ENCODE results near the gene TRIM45.
"Not testable (repeated sequence)": the region's sequence is repeated elsewhere in the genome, so short reads cannot be mapped to it uniquely, and the experiment has no call there.

Gene TRIM45

DNA sequence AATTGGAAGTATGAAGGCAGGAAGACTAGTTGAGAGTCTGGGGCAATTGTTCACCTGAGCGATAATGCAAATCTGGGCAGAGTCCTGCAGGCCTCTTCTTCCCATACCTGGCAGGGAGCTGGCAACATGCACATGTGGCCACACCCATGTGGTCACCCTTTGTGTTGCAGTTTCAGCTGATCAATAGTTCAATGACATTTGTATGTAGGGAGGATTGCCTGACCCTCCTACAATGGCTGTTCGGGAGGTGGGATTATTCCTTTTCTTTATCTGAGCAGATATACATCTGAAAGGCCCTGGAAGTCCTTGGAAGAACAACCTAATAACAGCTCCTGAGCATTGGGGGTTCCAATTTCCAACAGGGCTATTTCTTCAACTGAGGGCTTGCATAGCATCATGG, 15.2 kb upstream of the TRIM45 start:
- in situ Hi-C loops (cut with MboI; ENCODE audit: low sequenced_read_pairs): no loop called here

DNA sequence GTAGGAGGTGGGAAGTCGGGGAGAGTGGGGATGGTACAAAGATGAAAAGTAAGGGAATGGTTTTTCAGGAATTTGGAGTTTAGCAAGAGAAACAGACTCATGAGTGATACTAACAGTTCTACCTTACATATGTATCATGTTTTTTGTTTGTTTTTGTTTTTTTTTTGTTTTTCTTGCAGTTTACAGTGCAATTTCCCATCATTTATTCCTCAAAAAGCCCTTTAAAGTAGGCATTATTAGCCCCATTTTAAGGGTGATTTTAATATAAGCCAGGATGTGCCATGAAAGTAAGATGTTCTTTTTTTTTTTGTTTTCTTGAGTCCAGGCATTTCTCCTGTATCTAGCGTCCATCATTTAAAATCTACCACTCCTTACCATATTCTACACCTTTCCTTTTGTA, 13.8 kb upstream of the TRIM45 start:
- in situ Hi-C loops (cut with MboI; ENCODE audit: low sequenced_read_pairs): no loop called here

DNA sequence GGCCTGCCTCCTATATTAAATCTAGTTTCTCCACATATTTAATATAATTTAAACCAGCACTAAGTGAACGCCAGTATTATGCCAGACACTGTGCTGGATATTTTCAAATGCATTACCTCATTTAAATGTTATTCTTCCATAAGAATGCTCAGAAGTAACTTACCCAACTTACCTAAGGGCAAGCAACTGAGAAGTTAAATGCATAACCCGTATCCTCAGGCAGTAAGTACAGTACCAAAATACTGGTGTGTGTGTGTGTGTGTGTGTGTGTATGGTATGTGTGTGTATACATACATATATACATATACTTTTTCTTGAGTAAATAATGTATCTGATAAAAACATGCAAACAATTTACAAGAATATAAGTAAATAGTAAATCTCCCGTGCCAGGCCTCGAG, 9.0 kb upstream of the TRIM45 start:
- in situ Hi-C loops (cut with MboI; ENCODE audit: low sequenced_read_pairs): no loop called here

DNA sequence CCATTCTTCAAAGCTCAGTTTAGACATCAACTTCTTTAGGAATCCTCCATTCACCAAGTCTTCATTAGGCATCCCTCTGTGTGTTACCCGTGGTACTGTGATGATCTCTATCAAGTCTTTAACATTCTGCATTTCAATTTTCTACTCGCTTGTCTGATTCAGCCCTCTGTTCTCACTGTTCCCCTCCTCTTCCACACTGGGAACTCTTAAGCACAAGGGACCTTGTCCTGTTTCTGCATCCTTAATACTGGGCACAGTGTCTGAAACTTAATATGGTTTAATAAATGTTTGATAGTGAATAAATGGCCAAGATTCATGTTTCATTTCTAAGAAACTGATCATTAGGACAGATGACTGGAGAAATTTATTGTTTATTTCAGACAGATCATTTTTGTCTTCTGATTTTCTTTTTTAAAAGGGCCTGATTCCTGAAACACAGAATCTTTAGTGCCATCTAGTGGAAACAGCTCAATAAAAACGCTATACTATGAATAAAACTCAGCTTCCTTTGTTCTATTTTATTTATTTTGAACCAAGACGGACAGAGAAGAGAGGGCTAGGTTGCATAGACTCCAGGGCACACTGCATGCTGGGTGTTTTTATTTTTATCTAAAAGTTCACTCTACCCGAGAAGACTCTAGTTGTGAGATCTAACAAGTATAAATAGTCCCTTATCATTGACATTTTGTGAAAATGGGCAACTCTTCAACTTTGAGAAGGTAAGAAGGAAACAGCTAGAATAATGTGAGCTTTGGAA, 7.0 kb upstream of the TRIM45 start:
- in situ Hi-C loops (cut with MboI; ENCODE audit: low sequenced_read_pairs): no loop called here

DNA sequence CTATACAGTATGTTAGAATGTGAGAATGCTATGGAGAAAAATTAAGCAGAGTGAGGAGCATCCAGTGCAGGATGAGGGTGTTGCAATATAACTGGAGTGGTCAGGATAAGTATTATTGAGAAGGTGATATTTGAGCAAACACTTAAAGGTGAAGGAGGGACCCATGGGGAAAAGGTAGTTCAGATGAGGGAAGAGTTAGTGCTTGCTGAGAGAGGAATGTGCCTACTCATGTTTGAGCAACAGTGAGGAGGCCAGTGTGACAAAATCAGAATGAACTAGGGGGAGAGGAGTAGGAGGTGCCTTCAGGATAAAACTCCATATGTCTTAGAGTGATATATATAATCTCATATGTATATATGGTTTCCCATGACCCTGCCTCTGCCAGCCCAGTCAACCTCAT, 6.2 kb upstream of the TRIM45 start:
- in situ Hi-C loops (cut with MboI; ENCODE audit: low sequenced_read_pairs): no loop called here

DNA sequence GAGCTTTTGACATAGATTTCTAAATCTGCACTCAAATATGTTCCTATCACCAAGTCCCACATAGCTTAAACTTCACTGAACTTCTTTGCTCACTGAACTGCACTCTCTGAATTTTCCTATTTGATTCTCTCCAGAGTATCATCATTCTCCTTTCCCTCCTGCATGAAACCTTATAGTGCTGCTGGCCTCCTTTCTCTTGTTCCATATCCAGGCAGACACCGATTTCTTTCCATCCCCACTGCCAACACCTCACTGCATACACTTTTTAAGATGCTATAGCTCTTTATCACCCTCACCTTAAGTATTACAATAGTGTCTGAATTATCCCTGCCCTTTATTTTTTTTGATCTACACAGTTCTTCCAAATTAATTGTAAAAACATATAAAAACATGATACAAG, 3.1 kb upstream of the TRIM45 start:
- in situ Hi-C loops (cut with MboI; ENCODE audit: low sequenced_read_pairs): no loop called here

DNA sequence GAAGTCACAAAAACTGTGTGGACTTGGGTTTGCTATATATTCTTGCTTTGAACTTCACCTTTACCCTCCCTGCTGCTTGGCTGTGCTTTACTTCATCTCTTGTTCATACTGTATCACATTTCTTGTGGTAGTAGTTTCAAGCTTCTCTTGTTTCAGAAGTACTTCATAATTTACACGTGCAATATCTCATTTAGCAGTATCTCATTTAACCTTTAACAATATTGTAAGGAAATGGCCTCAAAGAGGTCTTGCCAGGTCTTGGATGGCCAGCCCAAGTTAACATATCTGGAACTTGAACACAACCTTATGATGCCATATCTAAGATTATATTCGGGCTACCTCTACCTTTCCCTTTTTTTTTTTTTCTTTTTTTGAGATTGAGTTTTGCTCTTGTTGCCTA, 1.7 kb upstream of the TRIM45 start:
- in situ Hi-C loops (cut with MboI; ENCODE audit: low sequenced_read_pairs): no loop called here

DNA sequence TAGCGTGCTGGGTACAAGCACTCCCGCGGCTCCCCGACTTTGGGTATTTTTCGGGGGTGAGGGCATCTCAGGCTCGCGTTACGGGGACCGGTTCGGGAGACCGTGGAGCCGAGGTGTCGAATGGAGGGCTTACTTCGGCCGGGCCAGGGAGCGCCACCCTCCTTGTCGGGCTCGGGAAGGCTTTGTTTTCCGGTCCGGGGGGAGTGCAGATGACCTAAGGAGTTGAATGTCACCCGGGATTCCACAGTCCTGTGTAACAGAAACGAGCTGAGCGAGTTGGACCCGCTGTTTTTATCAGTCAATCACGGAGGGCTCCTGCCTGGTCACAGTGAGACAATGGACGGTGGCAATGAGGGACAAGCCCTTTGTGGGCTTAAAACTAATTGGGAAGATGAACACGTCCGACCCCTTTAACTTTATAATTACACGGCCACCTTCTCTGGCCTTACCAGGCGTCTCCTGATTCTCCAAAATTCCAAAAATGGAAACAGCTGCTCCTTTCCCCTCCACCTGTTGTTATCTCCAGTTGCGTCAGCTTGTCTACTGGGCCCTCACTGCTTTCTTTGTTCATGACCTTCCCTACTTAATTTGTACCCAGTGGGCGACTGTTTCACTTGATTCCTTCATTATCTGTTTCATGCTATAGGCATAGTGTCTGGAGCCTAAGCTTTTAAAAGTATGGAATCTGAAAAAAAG, 929 bp upstream of the TRIM45 start:
- in situ Hi-C loops (cut with MboI; ENCODE audit: low sequenced_read_pairs): no loop called here

DNA sequence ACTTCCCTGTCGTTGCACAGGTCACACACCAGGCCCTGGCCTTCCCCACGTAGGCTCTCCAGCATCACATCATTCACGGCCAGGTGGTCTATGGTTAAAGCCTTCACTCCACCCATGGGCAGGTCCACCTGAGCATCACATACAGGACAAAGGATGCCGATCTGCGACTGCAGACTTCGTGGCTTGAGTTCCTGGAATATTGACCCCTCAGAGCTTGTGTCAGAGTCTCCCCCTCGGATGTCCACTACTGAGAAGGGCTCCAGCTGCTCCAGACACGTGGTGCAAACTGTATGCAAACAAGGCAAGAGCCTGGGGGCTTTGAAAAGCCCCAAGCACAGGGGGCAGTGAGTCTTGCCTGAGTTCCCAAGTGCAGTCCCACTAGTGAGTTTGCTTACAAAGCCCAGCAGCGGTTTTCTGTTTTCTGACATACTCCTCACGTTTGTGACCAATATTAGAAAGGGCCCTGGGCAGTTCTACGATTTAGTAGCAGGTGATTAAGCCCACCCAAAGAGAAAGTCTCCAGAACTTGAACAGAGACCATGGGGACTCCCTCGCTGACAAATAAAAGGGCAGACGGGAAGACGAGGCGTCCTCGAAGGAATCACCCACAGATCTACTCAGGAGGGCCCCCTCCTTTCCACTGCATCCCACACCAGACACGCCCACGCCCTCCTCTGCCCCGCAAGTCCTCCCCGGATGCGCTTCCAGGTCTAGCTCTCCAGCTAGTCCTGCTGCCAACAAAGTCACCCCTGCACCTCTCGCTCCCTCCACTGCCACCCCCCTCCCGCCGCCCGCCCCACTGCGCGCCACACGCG, 568 bp downstream of the TRIM45 start:
- in situ Hi-C loops (cut with MboI; ENCODE audit: low sequenced_read_pairs): no loop called here

DNA sequence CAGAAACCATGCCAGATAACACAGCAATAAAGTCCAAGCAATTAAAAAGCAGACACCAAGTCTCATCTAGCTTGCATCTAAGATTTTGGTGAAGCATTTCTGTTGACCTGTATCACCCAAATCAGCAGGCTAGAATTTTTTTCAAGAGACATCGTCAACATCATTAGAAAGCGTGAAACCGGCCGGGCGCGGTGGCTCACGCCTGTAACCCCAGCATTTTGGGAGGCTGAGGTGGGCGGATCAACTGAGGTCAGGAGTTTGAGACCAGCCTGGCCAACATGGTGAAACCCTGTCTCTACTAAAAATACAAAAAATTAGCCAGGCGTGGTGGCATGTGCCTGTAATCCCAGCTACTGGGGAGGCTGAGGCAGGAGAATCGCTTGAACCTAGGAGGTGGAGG, 2.4 kb downstream of the TRIM45 start:
- in situ Hi-C loops (cut with MboI; ENCODE audit: low sequenced_read_pairs): not testable (repeated sequence)

DNA sequence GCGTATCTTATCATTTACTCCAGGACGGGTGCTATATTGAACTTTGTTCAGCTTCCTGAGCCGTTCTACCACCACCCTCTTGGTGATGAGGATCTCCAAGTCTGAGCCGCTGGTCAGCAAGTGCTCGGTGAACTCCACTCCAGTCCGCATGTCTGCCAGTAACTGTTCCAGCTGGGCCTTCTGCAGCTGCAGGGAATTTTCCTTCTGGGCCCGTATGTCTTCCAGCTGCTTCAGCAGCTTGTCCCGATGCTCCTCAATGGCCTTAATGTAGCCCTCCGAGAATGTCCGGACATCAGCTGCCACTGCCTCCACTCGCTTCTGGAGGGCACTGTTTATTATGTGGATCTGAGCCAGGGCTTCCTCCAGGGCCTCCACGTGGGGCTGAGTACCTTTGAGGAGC, 3.4 kb downstream of the TRIM45 start:
- in situ Hi-C loops (cut with MboI; ENCODE audit: low sequenced_read_pairs): no loop called here

DNA sequence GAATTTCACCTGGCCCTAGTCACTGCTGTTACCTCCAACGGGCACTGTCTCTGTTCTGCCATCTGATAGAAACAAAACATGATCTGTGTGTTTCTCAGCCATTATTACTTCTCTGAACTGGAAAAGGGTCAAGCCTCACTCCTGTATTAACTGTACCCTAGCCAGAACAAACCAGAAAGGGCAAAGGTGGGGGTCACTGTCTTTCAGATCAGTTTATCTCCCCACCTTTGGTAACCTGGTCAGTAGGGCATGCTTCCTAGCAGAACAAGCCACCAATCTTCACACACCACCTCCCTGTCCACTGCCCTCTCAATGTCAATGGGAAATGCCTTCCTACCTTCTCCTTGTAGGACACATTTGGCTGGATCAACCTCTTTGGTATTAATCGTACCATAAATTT, 3.9 kb downstream of the TRIM45 start:
- in situ Hi-C loops (cut with MboI; ENCODE audit: low sequenced_read_pairs): no loop called here

DNA sequence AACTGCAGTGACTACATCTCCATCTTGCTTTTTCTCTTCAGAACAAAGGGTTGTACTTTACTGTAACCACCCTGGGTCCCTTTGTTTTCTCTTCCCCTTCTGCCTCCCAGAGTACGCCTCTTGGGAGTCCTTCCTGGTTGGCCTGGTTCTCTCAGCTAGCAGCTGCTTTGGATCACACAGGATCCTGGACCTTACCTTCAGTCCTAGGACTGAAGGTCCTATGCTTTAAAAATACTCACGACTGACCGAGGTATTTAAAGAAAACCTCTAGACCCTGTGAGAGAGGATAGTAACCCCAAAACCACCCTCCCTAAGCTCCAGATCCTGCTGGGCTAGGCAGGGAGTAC, 4.8 kb downstream of the TRIM45 start:
- in situ Hi-C loops (cut with MboI; ENCODE audit: low sequenced_read_pairs): no loop called here

DNA sequence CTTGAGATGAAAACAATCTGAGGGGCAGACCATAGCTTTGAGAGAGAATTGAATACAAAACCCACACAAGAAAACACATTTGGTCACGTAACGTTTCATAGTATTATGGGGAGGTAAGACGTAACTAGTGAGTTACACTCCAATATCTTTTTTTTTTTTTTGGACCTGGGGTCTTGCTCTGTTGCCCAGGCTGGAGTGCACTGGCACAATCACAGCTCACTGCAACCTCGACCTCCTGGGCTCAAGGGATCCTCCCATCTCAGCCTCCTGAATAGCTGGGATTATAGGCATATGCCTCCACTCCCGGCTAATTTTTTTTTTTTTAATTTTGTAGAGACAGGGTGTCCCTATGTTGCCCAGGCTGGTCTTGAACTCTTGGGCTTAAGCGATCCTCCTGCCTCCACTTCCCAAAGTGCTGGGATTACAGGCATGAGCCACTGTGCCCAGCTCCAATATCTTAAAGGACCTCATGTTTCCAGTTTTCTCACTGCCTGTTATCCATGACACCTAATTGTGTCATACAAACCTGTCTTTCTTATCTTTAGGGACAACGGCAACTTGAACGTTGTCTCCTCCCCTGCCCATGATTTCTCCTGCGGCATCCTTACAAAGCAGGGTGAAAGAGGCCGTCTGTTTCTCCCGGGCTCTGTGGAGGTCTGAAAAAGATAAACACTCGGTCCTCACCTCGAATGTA, 5.3 kb downstream of the TRIM45 start:
- in situ Hi-C loops (cut with MboI; ENCODE audit: low sequenced_read_pairs): no loop called here

DNA sequence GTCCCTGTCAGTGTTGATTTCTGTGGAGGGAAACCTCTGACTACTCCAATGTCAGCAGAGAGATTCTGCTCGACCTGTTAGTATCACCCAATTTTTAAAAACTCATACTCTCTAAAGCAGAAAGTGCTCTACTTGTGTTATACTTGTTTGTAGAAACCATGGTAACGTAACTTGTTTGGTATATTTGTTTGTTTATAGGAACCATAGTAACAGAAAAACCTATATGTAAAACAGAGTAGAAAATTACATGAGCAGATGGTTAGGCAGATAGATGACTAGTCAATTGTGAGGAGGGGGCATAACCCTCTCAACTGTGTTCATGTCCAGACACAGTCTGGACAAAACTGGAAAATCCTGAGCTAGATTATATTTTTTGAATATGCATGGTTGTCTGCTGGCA, 6.7 kb downstream of the TRIM45 start:
- in situ Hi-C loops (cut with MboI; ENCODE audit: low sequenced_read_pairs): no loop called here

DNA sequence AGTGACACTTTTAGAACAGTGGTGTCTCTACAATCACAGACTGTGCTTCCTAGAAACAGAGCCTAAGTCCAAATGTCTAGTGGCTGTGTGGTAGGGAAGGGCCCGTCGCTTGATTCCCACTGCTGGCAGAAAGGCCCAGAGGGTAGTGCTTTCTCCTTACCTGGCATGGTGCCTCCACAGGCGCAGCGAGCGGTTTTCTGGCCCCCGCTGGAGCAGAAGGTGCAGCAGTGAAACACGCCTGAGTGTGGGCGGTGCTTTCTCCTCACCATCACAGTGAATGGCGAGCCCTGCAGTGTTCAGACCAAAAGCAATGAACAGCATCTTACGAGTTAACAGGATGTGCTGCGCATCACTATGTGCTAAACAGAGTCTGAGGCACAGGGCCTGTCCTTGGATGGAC, 8.3 kb downstream of the TRIM45 start:
- in situ Hi-C loops (cut with MboI; ENCODE audit: low sequenced_read_pairs): no loop called here

DNA sequence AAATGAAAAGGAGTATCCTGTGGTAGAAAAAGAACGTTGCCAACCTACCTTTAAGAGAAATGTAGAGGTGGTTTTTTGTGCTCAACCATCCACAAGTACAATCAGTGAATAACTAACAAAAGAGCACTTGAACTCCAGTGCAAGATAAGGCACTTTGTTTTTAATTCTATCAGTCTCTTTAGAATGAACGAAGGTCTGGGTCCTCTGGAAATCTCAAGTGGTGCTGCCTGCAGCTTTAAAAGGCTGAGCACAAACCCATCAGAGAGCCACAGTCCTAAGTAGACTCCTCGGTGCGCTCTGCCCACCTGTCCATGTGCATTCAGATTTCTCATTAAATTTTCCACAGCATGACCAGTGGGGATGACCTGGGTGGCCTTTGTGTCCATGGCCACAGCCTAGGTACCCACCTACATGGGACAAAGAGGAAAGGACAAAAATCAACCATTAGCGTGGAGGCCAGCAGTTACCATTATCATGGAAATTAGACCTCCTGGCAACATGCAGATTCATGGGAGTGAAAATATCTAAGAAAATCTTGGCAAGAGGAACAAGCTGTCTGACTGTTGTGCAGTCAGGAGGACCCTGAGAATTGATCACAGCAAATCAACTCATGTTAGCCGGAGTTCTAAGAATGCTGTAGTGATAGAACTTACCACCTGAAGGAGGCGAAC, 9.4 kb downstream of the TRIM45 start:
- in situ Hi-C loops (cut with MboI; ENCODE audit: low sequenced_read_pairs): no loop called here

DNA sequence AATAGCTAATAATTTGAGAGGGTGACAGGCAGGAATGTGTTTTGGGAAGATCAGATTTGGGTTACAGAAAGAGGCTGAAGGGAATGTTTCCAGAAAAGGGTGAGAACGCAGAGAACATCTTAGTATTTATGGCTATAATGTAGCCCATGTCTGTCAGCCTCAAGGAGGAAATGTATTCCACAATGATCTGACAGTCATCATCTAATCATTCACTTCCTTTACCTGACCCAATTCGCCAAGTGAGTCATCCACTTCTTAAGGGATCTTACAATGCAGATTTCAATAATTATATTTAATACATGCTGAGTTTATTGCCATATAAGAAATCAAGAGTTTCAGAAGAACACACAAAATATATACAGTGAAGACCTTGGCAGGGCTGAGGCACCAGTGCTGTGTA, 10.8 kb downstream of the TRIM45 start:
- in situ Hi-C loops (cut with MboI; ENCODE audit: low sequenced_read_pairs): no loop called here

DNA sequence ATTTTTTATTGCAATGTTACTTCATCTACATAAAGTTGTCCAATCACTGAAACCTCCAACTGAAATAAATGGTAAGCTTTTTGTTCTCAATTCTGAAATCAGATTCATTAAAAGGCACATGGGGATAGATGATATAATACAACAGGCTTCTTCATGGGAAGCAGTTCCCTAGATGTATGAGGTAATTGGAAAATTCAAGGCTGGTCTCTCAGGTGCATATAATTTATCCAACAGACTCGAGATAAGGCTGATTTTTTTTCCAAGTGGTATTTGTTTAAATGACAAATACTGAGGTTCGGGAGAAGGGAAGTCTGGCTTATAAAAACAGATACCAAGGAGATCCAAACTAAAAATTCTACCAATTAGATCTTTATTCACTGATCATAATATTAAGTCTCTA, 14.2 kb downstream of the TRIM45 start:
- in situ Hi-C loops (cut with MboI; ENCODE audit: low sequenced_read_pairs): no loop called here

DNA sequence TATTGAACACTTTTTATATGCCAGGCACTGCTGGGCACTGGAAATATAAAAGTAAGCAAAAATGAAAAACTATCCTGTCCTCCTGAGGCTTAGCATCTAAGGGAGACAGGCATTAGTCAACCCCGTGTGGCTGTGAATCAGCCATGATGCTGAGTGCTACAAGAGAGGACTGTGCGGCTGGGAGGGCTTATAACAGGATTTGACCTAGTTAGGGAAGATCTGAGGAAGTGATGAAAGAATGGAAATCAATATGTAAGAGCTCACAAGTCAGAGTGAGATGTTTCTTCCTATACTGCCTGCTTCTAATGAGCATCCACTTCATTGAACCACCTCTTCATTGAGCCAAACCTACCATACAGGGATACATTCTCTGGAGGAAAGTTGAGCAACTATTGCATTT, 15.1 kb downstream of the TRIM45 start:
- in situ Hi-C loops (cut with MboI; ENCODE audit: low sequenced_read_pairs): no loop called here

DNA sequence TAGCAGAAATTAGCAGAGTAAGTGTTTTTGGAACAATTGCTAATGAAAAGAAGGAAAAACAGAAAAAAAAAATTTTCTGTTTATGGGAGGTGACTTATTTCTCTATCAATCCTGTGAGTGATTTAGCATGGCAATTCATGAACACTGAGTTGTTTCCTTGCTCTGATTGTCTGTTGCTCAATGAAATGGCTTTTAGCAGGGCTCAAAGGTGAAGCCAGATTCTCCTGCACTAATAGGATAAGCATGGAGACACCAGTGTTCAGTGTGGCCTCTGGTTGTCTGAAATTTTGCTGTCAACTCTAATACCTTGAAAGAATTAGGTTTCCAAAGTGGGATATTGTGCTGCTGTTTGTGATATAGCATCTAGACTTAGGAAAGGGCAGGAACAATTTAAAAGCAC, 15.8 kb downstream of the TRIM45 start:
- in situ Hi-C loops (cut with MboI; ENCODE audit: low sequenced_read_pairs): no loop called here

Data from HL-60/S4 (cell line).